ENCODE results near the gene ZNF326.
"Not testable (repeated sequence)": the region's sequence is repeated elsewhere in the genome, so short reads cannot be mapped to it uniquely, and the experiment has no call there.

ZNF326 gene

GRCh38 chr1:89997152-89997551 is 2.2 kb downstream of the ZNF326 start:
- not testable (repeated sequence) for DNase-seq (ENCODE audit: low read depth)

- no peak for DNase-seq (ENCODE audit: low read depth)
These were observed 3.4 kb downstream of the ZNF326 start for GRCh38 chr1:89998306-89998705.

GRCh38 chr1:89999208-89999607 is 4.3 kb downstream of the ZNF326 start:
- no peak for DNase-seq (ENCODE audit: low read depth)

- no peak for DNase-seq (ENCODE audit: low read depth)
These were observed 4.7 kb downstream of the ZNF326 start for GRCh38 chr1:89999628-90000027.

GRCh38 chr1:90000934-90001676 is 6.2 kb downstream of the ZNF326 start:
- no peak for DNase-seq (ENCODE audit: low read depth)

- DNase-seq (ENCODE audit: low read depth): no peak
These were observed 13.1 kb downstream of the ZNF326 start for GRCh38 chr1:90007979-90008404.

GRCh38 chr1:90012300-90012699 is 17.4 kb downstream of the ZNF326 start:
- no peak for DNase-seq (ENCODE audit: low read depth)

- DNase-seq (ENCODE audit: low read depth): no peak
These were observed 28.8 kb downstream of the ZNF326 start for GRCh38 chr1:90023691-90024090.

GRCh38 chr1:90027281-90027680 is 32.4 kb downstream of the ZNF326 start:
- no peak for DNase-seq (ENCODE audit: low read depth)

- DNase-seq (ENCODE audit: low read depth): no peak
These were observed 44.7 kb downstream of the ZNF326 start for GRCh38 chr1:90039652-90040051.

GRCh38 chr1:90043586-90043985 is 48.7 kb downstream of the ZNF326 start:
- no peak for DNase-seq (ENCODE audit: low read depth)

GRCh38 chr1:90044346-90044745 is 49.4 kb downstream of the ZNF326 start:
- DNase-seq (ENCODE audit: low read depth): no peak

GRCh38 chr1:90045853-90046563 is 51.1 kb downstream of the ZNF326 start:
- DNase-seq (ENCODE audit: low read depth): no peak

GRCh38 chr1:90046635-90047034 is 51.7 kb downstream of the ZNF326 start:
- no peak for DNase-seq (ENCODE audit: low read depth)

- DNase-seq (ENCODE audit: low read depth): no peak
These were observed 53.1 kb downstream of the ZNF326 start for GRCh38 chr1:90048043-90048442.

- not testable (repeated sequence) for DNase-seq (ENCODE audit: low read depth)
These were observed 68.1 kb downstream of the ZNF326 start for GRCh38 chr1:90062700-90063643.

GRCh38 chr1:90064109-90064508 is 69.2 kb downstream of the ZNF326 start:
- not testable (repeated sequence) for DNase-seq (ENCODE audit: low read depth)

GRCh38 chr1:90067194-90067931 is 72.5 kb downstream of the ZNF326 start:
- DNase-seq (ENCODE audit: low read depth): no peak

- no peak for DNase-seq (ENCODE audit: low read depth)
These were observed 73.8 kb downstream of the ZNF326 start for GRCh38 chr1:90068611-90069280.

GRCh38 chr1:90074137-90074536 is 79.2 kb downstream of the ZNF326 start:
- DNase-seq (ENCODE audit: low read depth): no peak

GRCh38 chr1:90074566-90074965 is 79.7 kb downstream of the ZNF326 start:
- DNase-seq (ENCODE audit: low read depth): no peak
